GM21576 (cell line): ENCODE measurements around the gene SMAD7.

Experiments used
- ATAC-seq: cut with Tn5 transposase; IDR thresholded peaks from one replicate; pipeline ENCODE4 v1.9.1; 2021; ENCODE audit warnings: mild to moderate bottlenecking, moderate library complexity; ENCODE audit not compliant: unreplicated experiment

Gene SMAD7

DNA sequence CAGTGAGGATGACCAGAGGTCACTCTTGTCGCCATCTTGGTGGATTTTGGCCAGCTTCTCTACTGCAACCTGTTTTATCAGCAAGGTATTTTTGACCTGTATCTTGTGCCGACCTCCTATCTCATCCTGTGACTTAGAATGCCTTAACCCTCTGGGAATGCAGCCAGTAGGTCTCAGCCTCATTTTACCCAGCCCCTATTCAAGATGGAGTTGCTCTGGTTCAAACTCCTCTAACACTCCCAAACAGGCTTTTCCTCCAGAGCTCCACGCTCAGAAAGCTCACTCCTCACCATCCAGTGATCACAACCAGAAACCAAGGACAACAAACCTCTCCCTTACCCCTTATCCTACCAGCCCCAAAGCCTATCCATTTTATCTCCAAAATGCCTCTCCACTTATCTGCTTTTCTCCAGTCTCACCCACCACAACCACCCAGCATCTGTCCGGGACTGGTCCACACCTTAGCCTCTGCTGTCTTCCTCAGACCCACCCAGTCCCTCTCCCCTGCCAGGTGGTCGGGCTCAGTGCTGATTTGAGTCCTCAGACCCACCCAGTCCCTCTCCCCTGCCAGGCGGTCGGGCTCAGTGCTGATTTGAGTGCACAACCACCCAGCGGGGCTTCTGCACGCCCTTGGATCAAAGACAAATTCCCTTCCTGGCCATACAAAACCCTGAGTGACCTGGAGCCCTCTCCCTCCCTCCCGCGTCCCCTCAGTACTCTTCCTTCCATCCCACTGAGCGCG lies 11.7 kb upstream of the SMAD7 start:
- ATAC-seq = no peak

DNA sequence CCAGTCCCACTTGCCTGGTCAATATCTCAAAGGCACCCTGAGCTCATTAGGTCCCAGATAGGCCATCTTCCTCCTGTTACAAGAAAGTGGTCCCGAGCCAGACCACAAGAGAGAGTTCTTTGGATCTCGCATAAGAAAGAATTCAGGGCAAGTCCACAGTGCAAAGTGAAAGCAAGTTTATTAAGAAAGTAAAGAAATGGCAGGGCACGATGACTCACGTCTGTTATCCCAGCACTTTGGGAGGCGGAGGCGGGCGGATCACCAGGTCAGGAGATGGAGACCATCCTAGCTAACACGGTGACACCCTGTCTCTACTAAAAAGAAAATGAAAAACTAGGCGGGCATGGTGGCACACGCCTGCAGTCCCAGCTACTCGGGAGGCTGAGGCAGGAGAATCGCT lies 10.8 kb upstream of the SMAD7 start:
- no peak for ATAC-seq

- no peak for ATAC-seq
These were observed 9.5 kb upstream of the SMAD7 start for GRCh38 chr18:48959921-48960920.

DNA sequence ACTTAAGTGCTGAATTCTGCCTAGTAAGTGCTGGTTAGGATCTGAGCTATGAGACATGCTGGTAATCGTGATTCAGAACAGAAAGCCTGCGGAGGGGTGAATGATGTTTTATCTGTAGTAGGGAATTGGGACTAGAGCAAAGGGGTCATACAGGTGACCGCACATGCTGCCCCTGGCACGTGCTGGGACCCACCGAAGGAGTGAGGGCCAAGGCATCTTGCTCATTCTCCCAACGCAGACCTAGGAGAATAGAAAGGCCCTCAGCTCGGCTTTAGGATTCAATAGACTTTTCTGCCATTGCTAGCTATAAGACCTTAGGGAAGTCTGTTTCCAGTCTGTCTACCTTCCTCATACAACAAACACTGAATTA lies 8.8 kb upstream of the SMAD7 start:
- no peak for ATAC-seq

DNA sequence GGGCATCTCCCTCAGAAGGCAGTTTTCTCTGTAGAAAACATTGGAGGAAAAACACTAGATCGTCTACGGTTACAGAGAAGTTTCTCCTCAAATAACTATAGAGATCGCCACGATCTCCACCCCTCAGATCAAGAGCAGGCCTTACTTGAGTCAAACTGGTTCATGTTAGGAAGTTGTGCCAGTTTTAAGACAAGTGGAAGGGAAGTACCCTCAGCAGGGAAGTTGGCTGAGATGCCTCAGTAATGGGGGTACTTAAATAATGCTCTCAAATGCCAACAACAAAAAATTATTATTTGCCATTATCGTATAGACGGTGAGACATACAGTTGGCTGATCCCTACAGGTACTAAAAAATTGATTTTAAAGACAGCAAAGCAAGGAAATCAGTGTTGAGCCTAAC lies 8.2 kb upstream of the SMAD7 start:
- no peak for ATAC-seq

DNA sequence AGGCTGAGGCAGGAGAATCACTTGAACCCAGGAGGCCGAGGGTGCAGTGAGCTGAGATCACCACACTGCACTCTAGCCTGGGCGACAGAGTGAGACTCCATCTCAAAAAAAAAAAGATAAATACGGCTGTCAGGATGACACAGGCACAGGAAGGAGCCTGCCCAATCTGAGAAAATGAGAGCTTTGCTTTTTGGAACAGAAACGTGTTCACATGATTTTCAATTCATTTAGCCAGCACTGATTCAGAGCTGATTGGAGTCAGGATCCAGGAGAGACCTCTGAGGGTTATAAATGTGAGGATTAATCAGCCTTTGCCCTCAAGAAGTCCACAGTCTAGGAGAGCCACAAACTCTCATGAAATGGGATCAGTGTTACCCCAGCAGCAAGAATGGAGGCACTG lies 6.9 kb upstream of the SMAD7 start:
- no peak for ATAC-seq

DNA sequence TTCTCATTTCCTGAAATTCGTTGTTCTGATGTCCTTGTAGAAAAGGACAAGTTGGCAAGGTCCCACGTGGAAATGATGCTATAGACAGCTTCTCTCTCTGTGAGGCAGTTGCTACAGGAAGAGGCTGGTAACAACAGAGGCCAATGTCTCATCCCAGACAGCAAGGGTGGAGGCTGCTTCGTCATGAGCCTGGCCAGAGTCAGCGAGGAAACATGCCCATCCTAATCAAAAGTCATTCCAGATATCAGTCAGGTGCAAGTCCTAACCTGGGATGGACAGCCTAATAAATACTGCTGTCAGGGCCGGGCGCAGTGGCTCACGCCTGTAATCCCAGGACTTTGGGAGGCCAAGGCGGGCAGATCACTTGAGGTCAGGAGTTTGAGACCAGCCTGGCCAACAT lies 6.4 kb upstream of the SMAD7 start:
- ATAC-seq = no peak

DNA sequence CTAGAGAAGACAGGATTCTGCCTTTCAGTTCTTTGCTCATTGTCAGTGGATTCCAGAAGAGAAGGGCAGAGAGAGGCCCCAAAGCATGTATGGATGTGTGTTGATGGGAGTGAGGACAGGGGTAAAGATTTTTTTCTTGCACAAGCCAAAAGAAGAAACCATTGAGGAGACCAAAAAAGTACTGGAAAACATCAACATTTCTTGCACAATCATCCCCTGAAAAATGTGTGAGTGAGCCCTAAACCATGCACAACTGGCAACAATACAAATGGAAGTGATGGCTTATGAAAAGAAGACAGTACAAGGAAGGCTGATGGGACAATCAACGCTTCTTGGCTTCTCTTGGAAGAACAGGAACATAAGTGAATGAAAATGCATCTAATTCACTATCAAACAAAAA lies 5.6 kb upstream of the SMAD7 start:
- ATAC-seq = no peak

- no peak for ATAC-seq
These were observed 5.1 kb upstream of the SMAD7 start for GRCh38 chr18:48955830-48956261.

- no peak for ATAC-seq
These were observed 4.4 kb upstream of the SMAD7 start for GRCh38 chr18:48954886-48955819.

DNA sequence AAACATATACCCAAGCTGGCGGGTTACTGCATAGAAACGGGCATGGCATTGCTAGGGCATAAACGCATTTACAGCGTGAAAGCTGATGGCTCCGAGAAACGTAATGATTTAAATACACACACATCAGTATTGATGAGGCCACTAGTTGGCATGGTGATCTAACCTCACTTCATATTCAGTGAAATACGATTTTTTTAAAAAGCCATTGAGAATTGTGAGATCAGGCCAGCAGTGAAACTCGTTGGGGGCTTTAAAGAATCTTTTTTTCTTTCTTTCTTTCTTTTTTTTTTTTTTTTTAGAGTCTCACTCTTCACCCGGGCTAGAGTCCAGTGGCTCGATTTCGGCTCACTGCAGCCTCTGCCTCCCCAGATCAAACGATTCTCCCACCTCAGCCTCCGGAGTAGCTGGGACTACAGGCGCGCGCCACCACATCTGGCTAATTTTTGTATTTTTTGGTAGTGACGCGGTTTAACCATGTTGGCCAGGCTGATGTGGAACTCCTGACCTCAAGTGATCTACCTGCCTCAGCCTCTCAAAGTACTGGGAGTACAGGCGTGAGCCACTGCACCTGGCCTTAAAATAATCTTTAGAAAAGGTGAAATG lies 2.4 kb upstream of the SMAD7 start:
- no peak for ATAC-seq

GRCh38 chr18:48952287-48953103 lies 1.7 kb upstream of the SMAD7 start:
- peak; percentile 31 for ATAC-seq

- ATAC-seq = peak; percentile 33
These were observed 902 bp upstream of the SMAD7 start for GRCh38 chr18:48951448-48952286.

DNA sequence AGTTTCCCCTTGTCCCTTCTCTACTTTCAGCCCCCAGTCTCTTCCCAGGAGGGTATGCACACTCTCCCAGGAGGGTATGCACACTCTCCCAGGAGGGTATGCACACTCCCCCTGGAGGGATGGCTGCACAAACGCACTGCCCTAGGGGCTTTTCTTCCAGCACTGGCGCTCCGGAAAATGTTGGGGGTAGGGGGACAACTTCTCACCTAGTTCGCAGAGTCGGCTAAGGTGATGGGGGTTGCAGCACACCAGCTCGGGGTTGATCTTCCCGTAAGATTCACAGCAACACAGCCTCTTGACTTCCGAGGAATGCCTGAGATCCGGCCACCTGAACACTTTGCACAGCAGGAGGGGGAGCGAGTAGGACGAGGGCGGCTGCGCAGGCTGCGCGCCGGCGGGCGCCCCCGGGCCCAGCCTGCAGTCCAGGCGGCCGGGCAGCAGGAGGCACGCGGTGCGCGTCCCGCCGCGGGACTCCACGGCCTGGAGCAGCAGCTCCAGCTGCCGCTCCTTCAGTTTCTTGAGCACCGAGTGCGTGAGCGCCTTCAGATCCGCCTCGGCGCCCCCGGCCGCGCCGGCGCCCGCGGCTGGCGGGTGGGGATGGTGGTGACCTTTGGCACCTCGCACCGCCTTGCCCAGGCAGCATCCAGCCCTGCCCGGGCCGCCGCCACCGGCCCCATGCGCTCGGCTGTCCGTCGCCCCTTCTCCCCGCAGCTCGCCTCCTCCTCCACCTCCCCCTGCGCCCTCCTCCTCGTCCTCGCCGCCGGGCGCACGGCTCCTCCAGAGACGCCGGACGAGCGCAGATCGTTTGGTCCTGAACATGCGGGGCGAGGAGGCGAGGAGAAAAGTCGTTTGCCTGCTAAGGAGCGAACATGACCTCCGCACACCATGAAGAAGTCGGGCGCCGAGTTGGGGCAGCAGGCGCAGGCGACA lies 894 bp downstream of the SMAD7 start:
- no peak for ATAC-seq

GRCh38 chr18:48949050-48949605 lies 1.6 kb downstream of the SMAD7 start:
- no peak for ATAC-seq

DNA sequence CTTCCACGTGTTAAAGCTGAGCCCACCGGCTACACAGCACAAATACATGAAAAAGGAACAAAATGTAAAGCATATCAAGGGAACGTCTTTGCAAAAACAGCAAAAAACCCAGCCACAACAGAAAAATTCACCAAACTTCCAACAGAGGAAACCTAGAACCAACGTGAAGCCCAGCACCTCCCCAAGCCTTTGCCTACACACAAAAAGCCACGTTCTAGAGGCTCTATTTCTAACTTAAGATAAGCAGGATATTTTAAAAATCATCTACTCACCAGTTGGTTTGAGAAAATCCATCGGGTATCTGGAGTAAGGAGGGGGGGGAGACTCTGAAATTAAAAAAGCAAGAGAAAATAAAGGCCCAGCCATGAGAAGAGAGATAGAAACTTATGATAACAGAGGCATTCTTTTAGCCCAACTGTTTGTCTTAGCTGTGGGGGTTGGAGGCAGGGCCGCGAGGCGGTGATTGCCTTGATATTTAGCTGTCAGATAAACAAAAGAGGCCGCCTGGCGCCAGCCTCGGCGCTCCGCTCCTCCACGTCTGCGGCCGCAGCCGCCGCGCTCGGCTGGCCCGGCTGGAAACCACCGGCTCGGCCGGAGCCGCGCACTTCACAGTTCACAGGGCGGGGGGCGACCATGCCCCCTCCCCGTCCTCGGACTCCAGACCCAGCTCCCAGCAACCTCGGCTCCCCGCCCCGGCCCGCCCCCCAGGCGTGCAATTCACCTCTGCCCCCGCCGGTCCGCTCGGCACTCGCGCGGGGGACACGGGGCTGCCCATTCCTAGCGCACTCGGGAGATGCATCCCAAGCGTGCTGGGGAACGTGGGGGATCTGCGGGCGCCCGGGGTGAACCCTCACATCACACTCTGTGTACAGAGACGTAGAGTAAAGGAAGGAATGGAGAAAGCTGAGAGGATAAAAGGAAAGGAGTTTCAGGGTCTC lies 2.4 kb downstream of the SMAD7 start:
- no peak for ATAC-seq
